Stimulated activated CD8-positive, alpha-beta memory T cell treated with anti-CD3 and anti-CD28 coated beads, Interleukin-2, amount 100 ng/mL, for 48 hours (primary cell): ENCODE results near the gene RAPGEF3.

Experiments used
- DNase-seq, 2 donors: peaks; one replicate each; pipeline ENCODE4 v3.0.0-alpha.2; 2020; ENCODE audit warnings: low read depth in 2 of 2

RAPGEF3 gene, protein sequence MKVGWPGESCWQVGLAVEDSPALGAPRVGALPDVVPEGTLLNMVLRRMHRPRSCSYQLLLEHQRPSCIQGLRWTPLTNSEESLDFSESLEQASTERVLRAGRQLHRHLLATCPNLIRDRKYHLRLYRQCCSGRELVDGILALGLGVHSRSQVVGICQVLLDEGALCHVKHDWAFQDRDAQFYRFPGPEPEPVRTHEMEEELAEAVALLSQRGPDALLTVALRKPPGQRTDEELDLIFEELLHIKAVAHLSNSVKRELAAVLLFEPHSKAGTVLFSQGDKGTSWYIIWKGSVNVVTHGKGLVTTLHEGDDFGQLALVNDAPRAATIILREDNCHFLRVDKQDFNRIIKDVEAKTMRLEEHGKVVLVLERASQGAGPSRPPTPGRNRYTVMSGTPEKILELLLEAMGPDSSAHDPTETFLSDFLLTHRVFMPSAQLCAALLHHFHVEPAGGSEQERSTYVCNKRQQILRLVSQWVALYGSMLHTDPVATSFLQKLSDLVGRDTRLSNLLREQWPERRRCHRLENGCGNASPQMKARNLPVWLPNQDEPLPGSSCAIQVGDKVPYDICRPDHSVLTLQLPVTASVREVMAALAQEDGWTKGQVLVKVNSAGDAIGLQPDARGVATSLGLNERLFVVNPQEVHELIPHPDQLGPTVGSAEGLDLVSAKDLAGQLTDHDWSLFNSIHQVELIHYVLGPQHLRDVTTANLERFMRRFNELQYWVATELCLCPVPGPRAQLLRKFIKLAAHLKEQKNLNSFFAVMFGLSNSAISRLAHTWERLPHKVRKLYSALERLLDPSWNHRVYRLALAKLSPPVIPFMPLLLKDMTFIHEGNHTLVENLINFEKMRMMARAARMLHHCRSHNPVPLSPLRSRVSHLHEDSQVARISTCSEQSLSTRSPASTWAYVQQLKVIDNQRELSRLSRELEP

DNA sequence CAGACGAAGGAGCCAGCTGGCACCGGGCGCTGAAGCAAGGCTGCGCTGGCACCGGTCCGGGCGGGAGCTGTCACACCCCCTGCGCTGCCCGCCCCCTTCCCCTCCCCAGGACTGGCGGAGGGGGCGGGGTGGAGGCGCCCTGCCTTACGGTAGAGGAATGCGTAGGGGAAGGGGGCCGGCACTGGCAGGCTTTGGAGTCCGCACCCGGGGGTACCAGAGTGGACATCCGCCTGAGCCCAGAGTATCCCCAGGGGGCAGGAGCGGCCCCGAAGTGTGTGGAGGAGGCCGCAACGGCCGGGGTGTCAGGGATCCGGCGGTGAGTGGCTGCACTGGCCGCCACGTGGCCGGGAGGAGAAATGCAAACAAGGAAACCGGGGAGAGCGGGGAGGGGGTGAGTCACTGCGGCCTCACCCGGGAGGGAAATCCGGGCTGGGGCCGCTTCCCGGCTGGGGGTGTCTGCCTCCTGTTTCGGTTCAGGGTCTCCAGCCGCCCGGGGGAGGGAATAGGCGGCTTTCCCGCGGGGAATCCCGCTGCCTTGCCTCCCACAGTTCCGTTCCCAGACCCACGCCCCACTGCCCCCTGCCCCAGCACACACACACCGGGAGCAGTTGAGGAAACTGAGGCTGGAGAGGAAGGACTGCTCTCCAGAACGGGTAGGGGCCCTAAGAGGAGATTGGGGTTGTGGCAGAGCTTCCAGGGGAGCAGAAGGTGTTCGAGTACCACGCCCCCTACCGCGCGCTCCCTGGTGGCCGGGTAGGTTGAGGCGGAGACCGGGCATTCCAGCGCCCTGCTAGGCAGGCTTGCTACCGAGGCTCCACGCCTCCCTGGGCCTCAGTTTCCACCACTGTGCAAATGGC lies at the start of gene RAPGEF3:
Gene RAPGEF3, minus strand, starts transcription at position 47 of the 857 bp plus-strand sequence. CDS start 324 bp downstream, outside the sequence.
- peak; percentile 55 for DNase-seq

DNA sequence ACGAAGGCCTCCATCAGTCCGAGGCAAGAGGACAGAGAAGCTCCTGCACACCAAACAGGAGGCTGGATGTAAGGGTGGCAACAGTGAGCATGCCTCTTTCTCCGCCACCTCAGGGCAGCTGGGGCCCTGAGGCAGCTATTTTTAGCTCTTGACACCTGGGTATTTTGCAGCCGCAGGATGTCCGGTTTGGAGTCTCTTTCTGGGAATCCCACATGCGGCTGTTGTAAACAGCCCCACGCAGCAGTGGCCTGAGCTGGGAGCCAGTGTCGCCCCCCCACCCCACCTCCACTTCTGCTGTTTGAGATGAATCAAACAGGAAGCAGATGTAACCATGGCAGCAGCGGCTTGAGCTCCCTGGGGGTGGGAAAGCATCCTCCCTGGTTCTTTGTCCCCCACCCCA lies 49.4 kb upstream of the RAPGEF3 start:
- DNase-seq, result peak; percentile 73 to 78

DNA sequence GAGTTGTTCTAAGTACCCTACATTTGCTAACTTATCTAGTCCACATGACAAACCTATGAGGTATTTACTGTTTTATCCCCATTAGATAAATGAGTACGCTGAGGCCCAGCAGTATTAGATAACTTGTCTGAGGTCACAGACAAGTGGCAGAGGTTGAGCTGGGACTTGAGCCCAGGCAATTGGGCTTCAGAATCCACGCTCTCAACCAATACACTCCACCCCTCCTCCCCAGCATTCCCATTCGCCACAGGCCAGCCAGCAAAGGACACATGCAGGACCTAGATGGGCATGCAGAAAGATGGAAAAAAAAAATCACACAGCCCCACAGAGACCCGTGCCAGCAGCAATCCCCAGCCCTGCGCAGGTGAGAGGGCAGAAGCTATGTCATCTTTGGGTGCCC lies 48.7 kb upstream of the RAPGEF3 start:
- DNase-seq, result no peak

DNA sequence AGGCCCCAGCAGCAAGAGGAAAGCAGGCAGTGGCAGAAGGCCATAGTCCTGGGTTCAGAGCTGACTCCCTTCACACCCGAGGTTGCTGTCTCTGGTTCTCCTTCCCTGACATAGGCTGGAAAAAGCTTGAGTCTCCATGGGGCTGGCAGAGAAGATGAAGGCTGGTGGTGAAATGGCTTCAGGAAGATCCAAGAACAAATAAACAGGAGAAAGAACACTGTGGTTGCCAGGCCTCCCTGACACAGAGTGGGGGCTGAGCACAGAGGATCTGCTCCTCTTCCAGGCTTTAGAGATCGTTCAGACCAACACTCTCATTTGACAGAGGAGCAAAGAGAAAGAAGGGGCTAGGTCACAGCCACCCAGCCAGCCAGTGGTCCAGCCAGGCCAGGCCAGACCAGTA lies 46.7 kb upstream of the RAPGEF3 start:
- no peak for DNase-seq

DNA sequence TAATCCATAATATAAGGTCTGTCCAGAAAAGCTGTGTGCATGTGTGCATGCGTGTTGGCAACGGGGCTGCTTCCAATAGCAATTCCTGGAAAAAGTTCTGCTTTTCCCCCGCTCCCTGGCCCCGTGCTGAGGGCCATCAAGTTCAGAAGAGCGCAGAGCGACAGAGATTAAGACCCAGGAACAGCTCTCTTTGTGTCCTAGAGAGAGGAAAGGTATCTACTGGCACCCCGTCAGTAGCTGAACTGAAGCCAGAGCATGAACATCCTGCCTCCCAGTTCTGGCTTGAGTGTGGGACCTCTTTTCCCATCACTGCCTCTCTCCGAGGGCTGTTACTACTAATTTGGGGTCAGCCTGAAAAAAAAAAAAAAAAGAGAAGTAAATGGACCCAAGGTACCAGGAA lies 45.5 kb upstream of the RAPGEF3 start:
- no peak for DNase-seq

DNA sequence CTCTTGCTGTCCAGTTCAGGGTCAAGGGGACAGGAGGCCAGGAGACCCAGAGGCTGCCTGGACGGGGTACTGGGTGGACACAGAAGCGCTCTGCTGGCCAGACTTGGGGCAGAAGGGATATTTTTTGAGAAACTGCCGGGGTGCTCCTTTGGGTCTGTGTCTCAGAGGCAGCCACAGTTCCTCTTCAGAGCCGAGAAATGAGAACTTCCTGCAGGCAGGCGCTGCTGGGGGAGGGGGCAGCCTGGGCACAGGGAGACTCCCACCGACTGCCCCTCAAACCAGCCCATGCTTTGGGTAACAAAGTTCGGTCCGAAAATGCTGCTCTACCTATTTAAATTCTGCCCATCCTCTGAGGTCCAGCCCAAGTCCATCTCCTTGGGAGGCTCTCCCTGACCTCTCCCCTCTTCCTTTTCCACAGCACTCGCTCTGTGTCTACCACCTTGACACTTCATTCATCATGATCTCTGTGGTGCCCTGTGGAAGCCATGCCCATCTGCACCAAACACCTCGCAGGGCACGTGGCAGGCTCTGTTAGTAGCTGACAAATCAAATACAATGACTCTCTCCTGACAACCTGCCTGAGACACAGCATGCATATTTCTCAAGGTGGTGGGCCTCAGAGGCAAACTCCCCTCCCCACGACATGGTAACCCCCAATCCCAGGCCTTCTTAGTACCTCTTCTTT lies 44.7 kb upstream of the RAPGEF3 start:
- no peak for DNase-seq

DNA sequence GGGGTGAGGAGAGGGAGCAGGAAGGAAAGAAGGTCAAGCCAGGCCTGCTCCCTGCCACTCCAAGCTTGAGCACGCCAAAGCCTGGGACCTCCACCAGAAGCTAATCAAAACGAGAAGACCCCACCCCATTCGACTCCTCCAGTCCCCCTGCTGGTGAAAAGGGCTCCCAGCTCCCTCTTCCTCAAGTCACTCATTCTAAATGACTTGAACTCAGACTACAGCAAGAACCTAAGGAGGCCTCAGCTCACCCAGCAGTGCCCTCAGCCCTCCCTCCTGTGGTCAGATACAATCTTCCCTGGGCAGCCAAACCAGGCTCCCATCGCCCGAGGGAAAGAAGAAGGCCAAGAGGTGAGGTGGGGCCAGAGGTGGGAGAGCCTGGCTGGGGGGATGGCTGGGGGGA lies 43.6 kb upstream of the RAPGEF3 start:
- DNase-seq, result no peak

DNA sequence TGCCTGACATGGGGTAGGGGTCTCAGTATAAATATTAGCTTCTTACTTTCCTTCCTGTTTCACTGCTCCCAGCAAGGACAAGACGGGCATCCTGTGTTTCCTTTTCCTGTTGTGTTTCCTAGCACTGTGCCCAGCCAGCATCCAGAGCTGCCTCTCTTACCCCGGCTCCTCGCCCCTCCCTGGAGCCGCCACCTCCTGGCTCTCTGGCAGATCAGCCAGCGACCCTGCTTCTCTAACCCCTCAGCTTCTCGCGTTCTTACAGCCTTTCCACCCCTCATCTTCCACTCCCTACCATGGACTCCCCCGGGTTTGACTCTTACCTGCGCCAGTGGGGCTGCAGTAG lies 43.2 kb upstream of the RAPGEF3 start:
- no peak for DNase-seq

DNA sequence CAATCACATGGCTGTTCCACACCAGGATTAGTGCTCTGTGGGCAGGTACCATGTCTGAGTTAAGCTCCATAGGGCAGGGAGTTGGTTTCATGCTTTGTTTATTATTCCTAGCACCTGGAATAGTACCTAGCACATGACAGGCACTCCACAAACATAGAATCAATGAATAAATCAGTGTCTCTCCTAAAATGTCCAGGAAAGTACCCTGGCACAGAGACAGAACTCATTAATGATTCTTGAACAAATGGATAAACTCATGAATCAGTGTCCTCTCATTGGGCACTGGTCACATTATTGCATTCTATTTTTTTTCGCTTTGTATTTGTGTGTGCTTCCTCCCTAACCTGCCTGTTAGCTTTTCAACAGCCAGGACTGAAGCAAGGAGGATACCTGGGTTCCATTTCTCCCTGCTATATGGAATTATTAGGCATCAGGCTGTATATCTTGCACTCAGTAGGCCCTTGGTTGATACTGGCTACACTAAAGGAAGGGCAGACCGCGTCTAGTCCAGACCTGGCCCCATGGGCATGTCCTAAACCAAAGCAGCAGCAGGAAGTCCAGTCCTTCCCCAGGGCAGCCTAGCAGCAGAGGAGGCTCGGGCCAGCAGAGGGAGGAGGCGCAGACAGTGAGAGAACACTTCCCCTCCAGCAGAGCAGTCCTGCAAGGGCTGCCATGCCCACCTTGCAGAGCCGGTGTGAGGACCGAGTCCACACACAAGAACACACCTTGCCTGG lies 42.7 kb upstream of the RAPGEF3 start:
- DNase-seq, result no peak

DNA sequence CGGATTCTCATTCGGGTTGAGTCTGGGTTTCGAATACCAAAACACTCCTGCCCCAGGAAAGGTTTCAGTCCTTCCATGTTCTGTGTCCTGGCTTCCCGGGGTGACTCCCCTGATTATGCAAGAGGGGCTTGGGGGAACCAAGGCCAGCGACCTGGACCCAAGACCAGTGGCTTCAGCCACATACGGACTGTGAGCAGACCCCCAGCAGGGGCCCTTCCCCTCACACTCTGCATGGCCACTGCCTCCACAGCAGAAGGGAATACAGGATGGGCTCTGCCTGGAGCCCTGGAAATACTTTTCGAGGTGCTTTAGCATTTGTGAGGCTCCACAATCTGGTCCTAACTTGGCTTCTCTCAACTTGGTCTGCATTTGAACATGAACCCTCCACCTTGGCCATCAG lies 41.9 kb upstream of the RAPGEF3 start:
- DNase-seq, result no peak

DNA sequence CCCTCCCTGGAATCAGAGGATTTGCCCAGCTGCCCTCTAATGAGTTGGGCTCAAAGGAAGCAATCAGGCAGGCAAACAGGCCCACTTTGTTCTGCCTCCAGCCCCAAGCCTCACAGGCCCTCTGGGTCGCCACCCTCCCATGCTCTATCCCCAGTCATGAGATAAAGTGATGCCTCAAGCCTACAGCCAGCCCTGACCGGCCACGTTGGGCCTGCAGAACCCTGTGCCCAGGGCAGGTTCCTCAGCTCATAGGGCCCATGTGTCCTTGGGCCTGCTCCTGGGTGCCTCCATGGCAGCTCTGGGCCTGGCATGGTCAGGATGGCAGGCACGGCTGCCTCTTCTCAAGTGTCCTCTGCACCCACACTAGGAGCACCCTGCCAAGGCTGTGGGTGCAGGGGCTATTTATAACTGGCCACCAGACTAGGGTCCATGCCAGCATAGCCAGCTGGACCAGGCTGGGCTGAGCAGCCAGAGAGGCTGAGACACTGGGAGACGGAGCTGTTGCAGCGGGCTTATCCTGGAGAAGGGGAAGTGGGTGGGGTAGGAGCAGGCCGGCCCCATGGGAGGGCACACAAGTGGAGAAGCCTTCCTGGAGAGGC lies 40.8 kb upstream of the RAPGEF3 start:
- no peak for DNase-seq

DNA sequence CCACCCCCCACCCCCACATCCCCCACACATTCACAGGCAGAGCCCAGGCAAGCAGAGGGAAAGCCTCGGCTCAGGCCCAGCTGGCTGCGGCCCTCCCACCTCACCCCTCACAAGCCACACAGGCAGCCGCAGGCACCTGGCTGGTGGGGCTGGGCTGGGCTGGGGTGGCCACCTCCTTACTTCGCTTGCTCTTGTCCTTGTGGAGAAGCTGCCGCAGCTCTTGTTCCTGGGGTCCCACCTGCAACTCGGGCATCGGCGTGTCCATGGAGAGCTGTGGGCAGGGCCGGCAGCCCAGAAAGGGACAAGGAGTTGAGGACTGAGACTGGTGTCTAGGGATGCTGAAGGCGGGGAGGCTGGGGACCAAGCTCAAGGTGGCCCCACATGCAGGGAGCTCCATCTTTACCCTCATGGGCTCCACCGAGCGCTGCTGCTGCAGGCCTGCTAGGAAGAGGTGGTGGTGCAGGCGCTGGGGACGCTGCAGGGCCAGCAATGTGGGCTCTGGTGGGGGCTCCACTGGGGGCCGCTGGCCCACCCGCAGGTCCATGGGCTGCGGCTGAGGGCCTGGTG lies 39.8 kb upstream of the RAPGEF3 start:
- DNase-seq, result no peak

DNA sequence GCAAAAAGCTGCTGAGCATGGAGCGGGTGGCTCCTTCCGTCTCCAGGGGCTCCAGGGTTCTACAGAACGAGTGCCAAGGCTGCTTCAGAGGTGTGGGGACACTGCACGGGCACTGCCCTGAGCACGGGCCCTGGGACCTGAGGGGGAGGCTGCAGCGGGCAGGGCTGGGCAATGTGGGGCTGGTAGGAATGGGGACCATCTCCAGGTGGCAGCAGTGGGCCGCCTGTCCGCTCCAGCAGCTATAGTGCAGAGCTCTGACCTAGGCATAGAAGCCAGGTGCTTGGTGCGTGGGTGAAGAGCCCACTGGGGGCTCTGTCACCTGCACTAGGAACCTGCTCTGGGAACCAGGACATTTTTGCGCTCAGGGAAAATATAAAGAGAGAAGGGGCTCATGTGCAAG lies 38.8 kb upstream of the RAPGEF3 start:
- no peak for DNase-seq

DNA sequence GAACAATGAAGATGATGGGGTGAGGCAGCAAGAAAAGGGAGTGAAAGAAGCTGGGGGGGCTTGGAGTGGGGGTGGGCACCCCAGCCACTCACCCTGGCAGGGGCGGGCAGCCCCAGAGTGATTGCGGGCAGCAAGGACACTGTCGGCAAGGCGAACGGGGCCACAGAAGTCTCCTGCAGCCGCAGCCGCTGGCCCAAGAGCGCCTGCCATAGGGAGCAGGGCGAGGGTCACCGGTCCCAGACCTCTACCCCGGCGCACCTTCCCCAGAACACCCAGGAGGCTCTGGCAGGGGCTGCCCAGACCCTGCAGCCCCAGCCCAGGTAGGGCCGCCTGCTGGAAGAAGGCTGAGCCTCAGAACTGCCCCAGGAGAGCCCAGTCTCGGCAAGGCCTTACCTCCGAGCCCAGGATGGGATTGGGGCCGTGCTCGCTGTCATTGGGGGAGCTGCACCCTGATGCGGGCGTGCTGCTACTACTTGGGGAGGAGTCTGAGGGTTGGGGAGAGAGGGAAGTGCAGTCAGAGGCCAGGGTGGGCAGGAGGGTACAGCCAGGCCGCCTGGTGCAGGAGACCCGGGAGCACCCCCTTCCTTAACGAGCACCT lies 37.2 kb upstream of the RAPGEF3 start:
- no peak for DNase-seq

DNA sequence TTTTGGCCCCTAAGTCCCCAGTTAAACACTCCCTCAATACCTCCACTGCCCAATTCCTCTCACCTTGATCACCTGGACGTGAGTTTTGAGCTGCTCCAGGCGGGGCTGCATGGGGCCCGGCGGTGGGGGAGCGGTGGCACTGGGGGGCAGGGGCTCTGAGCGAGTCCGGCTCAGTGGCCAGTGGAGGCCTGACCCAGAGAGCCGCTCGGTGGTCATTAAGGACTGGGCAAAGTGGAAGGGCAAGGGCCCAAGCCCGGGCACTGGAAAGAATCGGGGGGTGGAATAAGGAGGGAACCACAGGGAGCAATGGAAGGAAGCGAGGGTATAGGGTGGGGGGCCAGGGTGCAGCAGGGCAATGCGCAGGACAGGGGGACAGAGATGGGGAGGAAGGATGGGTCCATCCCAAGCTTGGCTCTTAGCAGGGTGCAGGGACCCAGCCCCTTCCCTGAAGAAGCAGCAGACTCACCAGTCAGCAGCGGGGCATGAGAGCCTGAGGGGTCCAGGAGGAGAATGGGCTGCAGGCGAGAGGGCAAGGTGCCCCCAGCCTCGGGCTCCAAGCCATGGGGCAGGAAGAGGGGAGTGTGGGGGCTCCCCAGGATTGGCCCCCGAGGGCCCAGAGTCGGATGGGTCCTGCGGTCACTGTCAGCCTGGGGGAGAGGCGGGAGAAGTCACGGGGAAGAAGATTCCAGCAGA lies 36.6 kb upstream of the RAPGEF3 start:
- DNase-seq, result no peak

DNA sequence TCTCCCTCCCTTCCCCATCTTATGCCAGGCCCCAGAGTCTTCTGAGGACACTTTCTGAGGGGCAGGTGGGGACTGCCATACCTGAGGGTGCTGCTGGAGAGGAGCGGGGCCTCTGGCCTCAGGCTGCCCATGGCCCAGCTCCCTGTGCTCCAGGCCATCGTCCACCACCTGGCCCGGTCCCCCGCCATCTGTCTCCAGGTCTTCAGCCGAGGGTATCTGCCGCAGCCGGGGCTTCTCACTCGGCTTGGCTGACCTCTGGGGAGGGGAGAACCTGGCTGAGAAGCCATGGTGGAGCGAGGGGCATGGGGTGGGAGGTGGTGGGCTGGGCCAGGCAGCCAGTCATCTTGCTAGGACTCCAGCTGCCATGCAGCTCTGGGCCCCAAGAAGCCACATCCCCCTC lies 36.0 kb upstream of the RAPGEF3 start:
- no peak for DNase-seq

DNA sequence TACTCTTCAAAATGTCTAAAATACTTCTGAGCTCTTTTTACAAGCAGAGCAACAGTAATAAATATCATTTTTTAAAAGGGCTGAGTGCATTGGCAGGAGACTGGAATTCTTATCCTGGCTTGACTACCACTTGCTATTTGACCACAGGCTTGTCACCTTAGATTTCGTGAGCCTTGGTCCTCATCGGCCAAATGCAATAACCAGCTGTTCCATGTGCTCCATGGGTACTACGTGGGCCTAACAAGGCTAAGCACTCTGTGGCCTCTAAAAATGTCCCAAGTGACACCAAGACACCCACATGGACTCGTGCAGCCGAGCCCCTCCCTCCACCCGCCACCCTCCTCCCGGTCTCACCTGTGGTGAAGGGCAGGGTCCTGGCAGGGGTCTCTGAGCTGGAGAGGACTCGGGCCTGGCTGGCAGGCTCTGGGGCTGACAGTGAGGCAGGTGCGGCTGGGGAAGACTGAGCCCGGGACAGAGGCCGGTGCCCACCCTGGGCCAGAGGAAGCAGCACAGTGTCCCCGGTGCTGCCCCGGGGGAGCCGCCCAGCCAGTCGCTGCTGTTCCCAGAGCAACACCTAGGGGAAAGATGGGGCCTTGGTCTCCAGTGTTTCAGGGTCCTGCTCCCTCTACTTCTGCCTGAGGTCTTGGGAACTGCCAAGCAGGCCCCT lies 34.5 kb upstream of the RAPGEF3 start:
- DNase-seq, result no peak

DNA sequence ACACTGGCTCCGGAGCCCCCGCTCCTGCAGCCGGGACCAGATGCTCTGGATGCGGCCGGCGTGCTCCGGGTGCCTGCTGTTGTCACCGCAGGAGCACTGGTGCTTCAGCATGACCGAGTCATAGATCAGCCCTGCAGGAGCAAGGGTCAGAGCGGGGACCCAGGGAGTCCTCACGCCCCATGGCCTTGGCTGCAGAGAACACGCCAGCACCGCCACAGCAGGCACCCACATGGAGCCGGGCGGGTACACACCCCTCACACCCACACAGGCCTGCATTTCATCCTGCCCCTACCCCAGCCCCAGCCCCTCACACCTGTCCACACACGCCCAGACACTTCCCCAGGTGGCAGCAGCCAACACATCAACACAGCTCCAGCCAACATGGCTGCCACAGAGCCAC lies 33.2 kb upstream of the RAPGEF3 start:
- no peak for DNase-seq
